Ovary (tissue), 3 donors: Measurements from ENCODE around the gene GAB3.

Experiments used
- CTCF ChIP-seq, 3 donors: fragments of 450-650 bp in 2 of 3; fragments of 200-600 bp in 1 of 3; IDR thresholded peaks; one replicate each; pipeline versions ENCODE4 v1.5.1 to v1.8.0; 2016 to 2022; ENCODE audit warnings: antibody characterized with exemption in 3 of 3, mild to moderate bottlenecking in 1 of 3
- EP300 ChIP-seq: sonication (generic); formaldehyde crosslinking; IDR thresholded peaks from one replicate; pipeline ENCODE4 v1.6.1; 2017; ENCODE audit warnings: antibody characterized with exemption
- POLR2A ChIP-seq: fragments of 450-650 bp; IDR thresholded peaks from one replicate; pipeline ENCODE4 v1.6.1; 2017; ENCODE audit warnings: antibody characterized with exemption, mild to moderate bottlenecking, moderate library complexity
- donor health status: DM: no; HTN: no; CAD: no.

GRCh38 chrX:154658957-154659356 is 91.9 kb downstream of the GAB3 start:
- no peak for TF ChIP-seq CTCF (IDR thresholded peaks at IDR 0.05)
- no peak for TF ChIP-seq POLR2A
- no peak for TF ChIP-seq EP300
